ENCODE results near the gene EFNA5.
"Not testable (repeated sequence)": the region's sequence is repeated elsewhere in the genome, so short reads cannot be mapped to it uniquely, and the experiment has no call there.

EFNA5 gene

DNA sequence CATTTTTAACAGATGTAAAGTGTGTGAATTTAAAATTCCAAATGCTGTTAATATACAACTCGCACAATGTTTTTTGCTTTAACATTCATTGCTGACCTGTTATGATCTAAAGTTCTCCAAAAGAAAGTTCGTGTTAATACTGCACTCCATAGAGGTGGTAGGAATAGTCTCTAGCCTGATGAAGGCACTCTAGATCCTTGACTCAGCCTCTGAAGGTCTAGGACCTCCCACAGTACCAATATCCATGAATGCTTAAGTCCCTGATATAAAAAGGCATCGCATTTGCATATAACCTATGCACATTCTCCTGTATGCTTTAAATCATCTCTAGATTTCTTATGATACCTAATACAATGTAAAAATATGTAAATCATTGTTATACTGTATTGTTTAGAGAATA lies 213.6 kb downstream of the EFNA5 start:
- DNase-seq (ENCODE audit: low spot score) = no peak

DNA sequence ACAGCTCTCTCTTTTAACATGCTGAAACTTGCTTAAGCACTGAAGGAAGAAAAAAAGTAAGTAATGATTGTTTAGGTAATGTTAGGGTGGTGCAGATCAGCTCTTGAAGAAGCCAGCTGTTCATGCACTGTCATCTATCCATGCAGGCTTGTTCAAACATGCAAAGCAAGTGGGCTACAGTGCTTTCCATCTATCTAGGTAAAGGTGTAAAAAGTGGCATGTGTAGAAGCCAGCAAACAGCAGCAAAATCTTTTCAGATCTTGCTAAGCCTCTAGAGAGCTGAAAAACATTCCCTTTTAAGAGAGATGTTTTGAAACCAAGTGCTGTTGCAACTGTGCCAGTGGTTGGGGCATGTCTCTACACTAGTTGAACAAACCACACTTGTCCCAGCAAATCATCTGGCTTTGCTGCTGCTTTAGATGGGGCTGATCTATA lies 214.4 kb downstream of the EFNA5 start:
- DNase-seq (ENCODE audit: low spot score) = no peak

GRCh38 chr5:107455111-107455544 lies 215.6 kb downstream of the EFNA5 start:
- peak; percentile 24 for DNase-seq (ENCODE audit: low spot score)

- DNase-seq (ENCODE audit: low spot score) = not testable (repeated sequence)
Measured at GRCh38 chr5:107451827-107452226, 218.9 kb downstream of the EFNA5 start.

- no peak for DNase-seq (ENCODE audit: low spot score)
Measured at GRCh38 chr5:107451028-107451427, 219.7 kb downstream of the EFNA5 start.

GRCh38 chr5:107450531-107450930 lies 220.2 kb downstream of the EFNA5 start:
- no peak for DNase-seq (ENCODE audit: low spot score)

DNA sequence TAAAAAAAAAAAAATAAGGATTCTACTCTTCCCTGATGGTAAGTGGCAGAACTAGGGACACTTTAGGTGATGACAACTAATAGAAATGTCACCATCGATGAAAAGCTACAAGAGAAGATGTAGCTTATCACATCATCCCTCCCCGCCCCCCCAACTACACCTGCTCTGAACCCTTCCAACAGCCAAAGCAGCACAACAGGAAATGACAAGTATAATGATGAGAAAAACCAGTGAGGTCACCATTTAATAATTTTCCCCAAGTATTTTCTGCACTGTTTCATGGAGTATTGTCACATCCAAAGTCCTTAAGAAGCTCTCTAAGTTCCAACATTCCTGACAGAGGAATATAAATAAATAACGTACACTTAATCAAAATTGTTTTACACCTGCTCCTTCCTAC lies 221.4 kb downstream of the EFNA5 start:
- no peak for DNase-seq (ENCODE audit: low spot score)

- DNase-seq (ENCODE audit: low spot score) = no peak
Measured at GRCh38 chr5:107447587-107447986, 223.2 kb downstream of the EFNA5 start.

DNA sequence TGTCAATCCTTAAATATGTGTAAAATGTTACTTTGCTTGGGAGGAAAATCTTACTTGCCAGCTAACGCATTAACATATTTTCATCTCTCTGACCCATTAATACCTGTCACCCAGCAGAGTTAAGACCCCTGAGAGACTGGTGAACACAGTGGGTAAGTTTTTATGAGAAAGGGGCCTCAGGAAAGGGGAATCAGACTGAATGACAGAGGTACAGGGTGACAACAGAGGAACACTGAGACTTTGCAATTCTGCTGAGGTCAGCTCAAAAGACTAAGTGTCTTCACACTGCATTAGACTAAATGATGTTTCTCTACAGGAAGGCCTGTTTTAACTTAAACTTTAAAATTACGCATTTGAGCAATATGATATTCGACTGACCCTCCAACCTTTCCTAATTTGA lies 223.8 kb downstream of the EFNA5 start:
- no peak for DNase-seq (ENCODE audit: low spot score)

GRCh38 chr5:107444300-107444699 lies 226.4 kb downstream of the EFNA5 start:
- DNase-seq (ENCODE audit: low spot score) = no peak

GRCh38 chr5:107443897-107444296 lies 226.8 kb downstream of the EFNA5 start:
- DNase-seq (ENCODE audit: low spot score) = no peak

GRCh38 chr5:107442452-107442851 lies 228.3 kb downstream of the EFNA5 start:
- DNase-seq (ENCODE audit: low spot score) = no peak

DNA sequence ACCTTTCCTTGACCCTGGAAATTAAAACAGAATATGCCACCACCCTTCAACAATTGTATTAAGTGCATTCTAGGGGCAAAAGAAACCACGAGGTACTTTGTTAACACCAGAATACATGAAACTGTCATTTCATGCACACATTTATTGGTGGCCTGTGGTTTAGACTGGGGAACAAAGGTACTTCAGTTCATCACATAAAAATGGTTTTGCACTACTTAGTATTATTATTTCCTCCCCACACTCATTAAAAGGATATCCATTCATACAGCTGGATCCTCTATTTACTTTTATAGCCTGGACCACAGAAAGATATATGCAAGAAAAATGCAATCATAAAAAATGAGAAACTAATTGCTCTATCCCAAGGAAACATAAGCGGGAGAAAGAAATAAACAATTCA lies 230.9 kb downstream of the EFNA5 start:
- DNase-seq (ENCODE audit: low spot score) = no peak

GRCh38 chr5:107437986-107438510 lies 232.7 kb downstream of the EFNA5 start:
- DNase-seq (ENCODE audit: low spot score) = no peak

GRCh38 chr5:107437154-107437553 lies 233.6 kb downstream of the EFNA5 start:
- no peak for DNase-seq (ENCODE audit: low spot score)

DNA sequence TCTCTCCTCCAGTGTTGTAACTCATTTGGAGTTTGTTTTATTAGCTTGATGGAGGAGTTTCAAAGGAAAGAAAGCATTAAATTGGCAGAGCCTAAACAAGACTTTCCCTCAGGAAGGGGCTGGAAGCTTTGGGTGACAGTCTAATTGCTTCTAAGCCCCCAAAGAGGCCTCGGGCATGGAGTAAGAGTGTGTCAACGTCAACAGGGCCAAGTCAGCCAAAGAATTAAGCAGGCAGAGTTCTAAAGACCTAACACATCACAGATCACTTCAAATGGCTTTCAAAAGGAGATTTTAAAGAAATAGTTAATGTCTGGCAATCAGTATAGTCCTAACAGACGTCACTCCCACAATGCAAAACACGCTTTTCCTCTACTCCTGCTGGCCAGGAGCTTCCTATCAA lies 234.5 kb downstream of the EFNA5 start:
- DNase-seq (ENCODE audit: low spot score) = no peak

- DNase-seq (ENCODE audit: low spot score) = no peak
Measured at GRCh38 chr5:107435061-107435460, 235.7 kb downstream of the EFNA5 start.

GRCh38 chr5:107433646-107434045 lies 237.1 kb downstream of the EFNA5 start:
- DNase-seq (ENCODE audit: low spot score) = not testable (repeated sequence)

DNA sequence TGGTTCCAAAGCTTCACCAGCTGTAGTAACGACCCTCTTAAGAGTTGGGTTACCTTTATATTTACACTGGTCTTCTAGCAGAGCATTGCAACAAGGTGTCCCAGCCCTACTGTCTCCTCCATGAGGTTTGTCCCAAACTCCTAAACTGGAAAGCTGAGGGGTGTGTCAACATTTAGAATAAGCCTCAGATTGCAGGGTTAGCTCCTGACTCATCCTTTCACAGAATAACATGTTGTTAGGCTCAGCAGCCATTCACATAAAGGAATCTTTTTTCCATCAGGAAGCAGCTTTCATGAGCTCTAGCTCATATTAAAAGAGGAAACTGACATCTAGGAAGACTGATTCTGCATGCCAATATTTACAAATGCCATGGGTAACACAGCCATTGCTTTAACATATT lies 238.7 kb downstream of the EFNA5 start:
- peak; percentile 42 for DNase-seq (ENCODE audit: low spot score)

- no peak for DNase-seq (ENCODE audit: low spot score)
Measured at GRCh38 chr5:107431536-107431935, 239.2 kb downstream of the EFNA5 start.

- DNase-seq (ENCODE audit: low spot score) = no peak
Measured at GRCh38 chr5:107430071-107430625, 240.6 kb downstream of the EFNA5 start.

- DNase-seq (ENCODE audit: low spot score) = no peak
Measured at GRCh38 chr5:107428303-107428813, 242.4 kb downstream of the EFNA5 start.

DNA sequence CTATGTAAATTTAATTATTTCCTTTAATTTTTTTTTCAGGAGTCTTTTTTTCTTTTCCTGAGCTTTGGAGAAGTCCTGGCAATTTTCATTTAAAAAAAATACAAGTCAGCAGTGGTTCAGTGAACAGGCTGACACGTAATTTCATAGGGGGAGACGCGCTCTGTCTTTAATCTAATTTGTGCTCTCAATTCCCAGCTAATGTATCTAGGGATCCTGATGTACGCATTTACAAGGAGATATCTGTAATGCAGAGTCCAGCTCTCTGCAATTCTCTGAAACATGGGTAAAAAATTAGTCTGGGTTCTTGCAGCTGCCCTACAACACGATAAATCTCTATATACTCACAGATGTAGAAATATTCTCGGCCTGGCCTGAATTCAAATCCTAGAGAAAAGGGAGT lies 243.9 kb downstream of the EFNA5 start:
- DNase-seq (ENCODE audit: low spot score) = no peak

DNA sequence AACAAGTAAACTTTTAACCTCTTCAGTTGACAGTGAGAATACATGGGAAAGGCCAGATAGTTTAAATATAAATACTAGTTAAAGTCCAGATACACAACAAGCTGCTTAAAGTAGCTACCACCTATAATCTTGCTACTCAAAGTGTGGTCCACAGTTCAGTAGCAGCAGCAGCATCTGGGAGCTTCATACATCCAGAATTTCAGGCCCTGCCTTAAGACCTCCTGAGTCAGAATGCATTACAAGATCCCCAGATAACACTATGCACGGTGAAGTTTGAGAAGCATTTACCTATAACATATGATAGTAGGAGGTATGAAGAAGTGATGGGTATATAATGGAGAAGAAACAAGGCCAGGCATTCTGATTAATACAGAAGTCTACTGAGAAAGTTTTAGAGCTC lies 244.5 kb downstream of the EFNA5 start:
- DNase-seq (ENCODE audit: low spot score) = no peak
